OCI-LY1 (cell line): ENCODE measurements around the gene IL15.

ENCODE experiments used
- H2AFZ ChIP-seq: fragments of 200-600 bp; sonication (generic), shearing (Covaris generic); 2 replicates; pipeline ENCODE4 v1.6.0; 2014; ENCODE audit warnings: antibody characterized with exemption, mild to moderate bottlenecking, low read length
- H3F3A ChIP-seq: fragments of 200-600 bp; sonication (generic), shearing (Covaris generic); 2 replicates; pipeline ENCODE4 v1.6.0; 2014; ENCODE audit warnings: mild to moderate bottlenecking, antibody characterized with exemption, low read length, moderate library complexity; ENCODE audit not compliant: insufficient read depth
- H3K27ac ChIP-seq: fragments of 200-600 bp; sonication (generic); 2 replicates; pipeline ENCODE4 v1.5.1; 2014; ENCODE audit warnings: low read length, mixed run types, mild to moderate bottlenecking, low read depth; ENCODE audit not compliant: poor library complexity, severe bottlenecking
- H3K27me3 ChIP-seq: fragments of 200-600 bp; sonication (generic); 2 replicates; pipeline ENCODE4 v1.6.0; 2014; ENCODE audit warnings: antibody characterized with exemption, mild to moderate bottlenecking, low read length, moderate library complexity; ENCODE audit not compliant: insufficient read depth
- H3K36me3 ChIP-seq: fragments of 200-600 bp; sonication (generic); 2 replicates; pipeline ENCODE4 v1.6.1; 2014; ENCODE audit warnings: mild to moderate bottlenecking, antibody characterized with exemption, low read length, moderate library complexity, mixed read lengths; ENCODE audit not compliant: insufficient read depth
- H3K4me1 ChIP-seq: fragments of 200-600 bp; sonication (generic); 2 replicates; pipeline ENCODE4 v1.5.1; 2014; ENCODE audit warnings: mild to moderate bottlenecking, low read length, moderate library complexity; ENCODE audit not compliant: insufficient read depth, severe bottlenecking
- H3K4me2 ChIP-seq: fragments of 200-600 bp; sonication (generic), shearing (Covaris generic); 2 replicates; pipeline ENCODE4 v1.6.1; 2014; ENCODE audit warnings: low read length
- H3K4me3 ChIP-seq: fragments of 200-600 bp; sonication (generic); 2 replicates; pipeline ENCODE4 v1.5.1; 2014; ENCODE audit warnings: low read length, low read depth, mild to moderate bottlenecking, mixed read lengths; ENCODE audit not compliant: poor library complexity, severe bottlenecking
- H3K79me2 ChIP-seq: fragments of 200-600 bp; shearing (Covaris generic); 2 replicates; pipeline ENCODE4 v1.6.1; 2016; ENCODE audit warnings: mixed run types, low read length, mixed read lengths; ENCODE audit not compliant: insufficient read depth
- H3K9ac ChIP-seq: fragments of 200-600 bp; sonication (generic), shearing (Covaris generic); 2 replicates; pipeline ENCODE4 v1.6.1; 2014; ENCODE audit warnings: mild to moderate bottlenecking, low read length, mixed read lengths
- H3K9me2 ChIP-seq: fragments of 200-600 bp; sonication (generic), shearing (Covaris generic); 2 replicates; pipeline ENCODE4 v1.6.1; 2014; ENCODE audit warnings: low read depth, mild to moderate bottlenecking, low read length, mixed read lengths
- H3K9me3 ChIP-seq: fragments of 200-600 bp; shearing (Covaris generic); 2 replicates; pipeline ENCODE4 v1.6.1; 2014; ENCODE audit warnings: low read length, mixed read lengths
- H4K20me1 ChIP-seq: fragments of 200-600 bp; sonication (generic), shearing (Covaris generic); 2 replicates; pipeline ENCODE4 v1.6.0; 2016; ENCODE audit warnings: mild to moderate bottlenecking, low read length; ENCODE audit not compliant: insufficient read depth
- CTCF ChIP-seq: fragments of 200-600 bp; sonication (generic), shearing (Covaris generic); IDR thresholded peaks from 2 replicates; pipeline ENCODE4 v1.5.1; 2017; ENCODE audit warnings: mild to moderate bottlenecking, antibody characterized with exemption, low read length, moderate library complexity, mixed read lengths
- EZH2 ChIP-seq: fragments of 200-600 bp; sonication (generic), shearing (Covaris generic); IDR thresholded peaks from 2 replicates; pipeline ENCODE4 v1.8.0; 2017; ENCODE audit warnings: borderline replicate concordance, mixed run types, mild to moderate bottlenecking, antibody characterized with exemption, low read length, moderate library complexity, mixed read lengths

Gene IL15

GRCh38 chr4:141768954-141769353 lies 132.6 kb downstream of the IL15 start:
- TF ChIP-seq CTCF (no peak), EZH2 (no peak)
- H3K27ac ChIP-seq: no peak overlapping the region
- H3K9ac ChIP-seq: no peak overlapping the region
- H3K4me2 ChIP-seq: no peak overlapping the region
- H3K27me3 ChIP-seq: no peaks in the 10 kb centered on the region
- no peaks in the 10 kb centered on the region for H3F3A ChIP-seq
- no peaks in the 10 kb centered on the region for H3K79me2 ChIP-seq
- H4K20me1 ChIP-seq: no peaks in the 10 kb centered on the region
- H3K4me1 ChIP-seq: no peaks in the 10 kb centered on the region
- no peak overlapping the region for H3K4me3 ChIP-seq
- H3K9me3 ChIP-seq: no peaks in the 10 kb centered on the region
- no peaks in the 10 kb centered on the region for H3K9me2 ChIP-seq
- no peak overlapping the region for H2AFZ ChIP-seq
- H3K36me3 ChIP-seq: no peaks in the 10 kb centered on the region

- no peak for TF ChIP-seq CTCF
- TF ChIP-seq EZH2: no peak
- Histone ChIP-seq H3F3A (no peaks in the 10 kb centered on the region), H3K27ac (no peak overlapping the region), H2AFZ (no peak overlapping the region), H3K36me3 (no peaks in the 10 kb centered on the region), H3K4me3 (no peak overlapping the region), H3K79me2 (no peaks in the 10 kb centered on the region), H3K4me1 (no peaks in the 10 kb centered on the region), H3K9me3 (no peaks in the 10 kb centered on the region), H4K20me1 (no peaks in the 10 kb centered on the region), H3K9ac (no peak overlapping the region), H3K27me3 (no peaks in the 10 kb centered on the region), H3K9me2 (no peaks in the 10 kb centered on the region), H3K4me2 (no peak overlapping the region)
Measured at GRCh38 chr4:141771889-141772830, 135.8 kb downstream of the IL15 start.

GRCh38 chr4:141772838-141773237 lies 136.5 kb downstream of the IL15 start:
- Histone ChIP-seq H4K20me1 (no peaks in the 10 kb centered on the region), H3K4me1 (no peaks in the 10 kb centered on the region), H3K9me2 (no peaks in the 10 kb centered on the region), H3K27ac (no peak overlapping the region), H2AFZ (no peak overlapping the region), H3F3A (no peaks in the 10 kb centered on the region), H3K79me2 (no peaks in the 10 kb centered on the region), H3K27me3 (no peaks in the 10 kb centered on the region), H3K9me3 (no peaks in the 10 kb centered on the region), H3K4me3 (no peak overlapping the region), H3K36me3 (no peaks in the 10 kb centered on the region), H3K4me2 (no peak overlapping the region), H3K9ac (no peak overlapping the region)
- TF ChIP-seq CTCF: no peak
- no peak for TF ChIP-seq EZH2
